HepG2 (cell line): ENCODE data around the gene CCDC136. TPM values are rescaled to one million over a fixed set of nuclear protein-coding genes. Genes with fewer than 3 reads are reported as not detected.

Experiments
- ATAC-seq: fragments of 200-7000 bp; cut with Tn5 transposase; 3 replicates; pipeline ENCODE4 v1.9.1; 2020; ENCODE audit warnings: mild to moderate bottlenecking, moderate library complexity
- BruUV-seq: library from RNA; stranded (reverse); fragments of 400-500 nt; replicated peaks from 2 replicates; lab custom pipeline; 2021; lab: Mats Ljungman, UMichigan
- CTCF ChIA-PET: fragments of 300-600 bp; formaldehyde crosslinking; extraction: SDS; loops from one replicate; lab custom pipeline; 2021; ENCODE audit warnings: low total read pairs, inconsistent platforms, low intra/inter-chr PET ratio; lab: Yijun Ruan, JAX
- POLR2A ChIA-PET: fragments of 350-600 bp; sonication (Branson Sonifier 250); formaldehyde crosslinking; loops from one replicate; lab custom pipeline; 2020; ENCODE audit warnings: antibody characterized with exemption, inconsistent platforms; lab: Yijun Ruan, JAX
- DNase-seq: peaks from one replicate; pipeline ENCODE4 v3.0.0-alpha.2; 2015; ENCODE audit warnings: low spot score
- FAIRE-seq: peaks from 3 replicates; lab custom pipeline; 2011; peaks lifted over from hg19 to GRCh38; lab: Jason Lieb, UNC
- H2AFZ ChIP-seq: one replicate; pipeline ENCODE4 v1.6.1; 2011; ENCODE audit warnings: low read length, inconsistent platforms
- H3K27ac ChIP-seq: fragments of 300-600 bp; 3 replicates; pipeline ENCODE4 v1.8.0; 2011; ENCODE audit warnings: mixed run types, mild to moderate bottlenecking, mixed read lengths, low read length, inconsistent platforms; ENCODE audit not compliant: insufficient read depth; ENCODE audit errors: extremely low read length
- H3K27me3 ChIP-seq, 2 experiments: fragments of 200-600 bp in 1 of 2; 2 replicates in 1 of 2; 3 replicates in 1 of 2; pipeline versions ENCODE4 v1.6.0 to v1.8.0; 2011; ENCODE audit warnings: low read length in 2 of 2, mild to moderate bottlenecking in 2 of 2, moderate library complexity in 2 of 2, inconsistent platforms in 1 of 2; ENCODE audit not compliant: insufficient read depth in 2 of 2, control insufficient read depth in 1 of 2
- H3K36me3 ChIP-seq, 2 experiments: fragments of 200-600 bp in 1 of 2; replicated peaks in 1 of 2; 2 replicates in 1 of 2; 3 replicates in 1 of 2; pipeline versions ENCODE4 v1.5.1 to v1.8.0; 2011; ENCODE audit warnings: low read length in 2 of 2, inconsistent platforms in 1 of 2; ENCODE audit not compliant: insufficient read depth in 2 of 2, control insufficient read depth in 1 of 2
- H3K4me1 ChIP-seq: 2 replicates; pipeline ENCODE4 v1.5.1; 2012; ENCODE audit warnings: low read length, inconsistent platforms; ENCODE audit not compliant: insufficient read depth
- H3K4me2 ChIP-seq: 2 replicates; pipeline ENCODE4 v1.6.0; 2011; ENCODE audit warnings: low read depth, low read length, inconsistent platforms
- H3K4me3 ChIP-seq, 3 experiments: fragments of 200-600 bp in 1 of 3; sonication (generic), shearing (Covaris generic) in 1 of 3; replicated peaks in 1 of 3; 2 replicates each; pipeline ENCODE4 v1.5.1; 2011 to 2016; ENCODE audit warnings: low read length in 3 of 3, inconsistent platforms in 2 of 3, low read depth in 2 of 3, mild to moderate bottlenecking in 2 of 3, control low read depth in 1 of 3, mixed read lengths in 1 of 3; ENCODE audit not compliant: insufficient read depth in 1 of 3
- H3K79me2 ChIP-seq: one replicate; pipeline ENCODE4 v1.6.1; 2011; ENCODE audit warnings: low read length, inconsistent platforms; ENCODE audit not compliant: insufficient read depth
- H3K9ac ChIP-seq: 2 replicates; pipeline ENCODE4 v1.6.0; 2011; ENCODE audit warnings: mild to moderate bottlenecking, low read depth, low read length, inconsistent platforms; ENCODE audit not compliant: insufficient read depth
- H3K9me3 ChIP-seq: 2 replicates; pipeline ENCODE4 v1.5.1; 2012; ENCODE audit warnings: mild to moderate bottlenecking, low read length
- H4K20me1 ChIP-seq: 2 replicates; pipeline ENCODE4 v1.6.0; 2011; ENCODE audit warnings: inconsistent platforms, mild to moderate bottlenecking, low read length, moderate library complexity; ENCODE audit not compliant: insufficient read depth
- MED1 ChIP-seq: sonication (generic); formaldehyde crosslinking; IDR thresholded peaks from 2 replicates; pipeline ENCODE4 v1.4.0; 2020; ENCODE audit warnings: missing genetic modification reagents
- POLR2AphosphoS2 ChIP-seq: IDR thresholded peaks from 2 replicates; pipeline ENCODE4 v1.6.1; 2011; ENCODE audit warnings: low read depth, low read length, improper control_type of control experiment
- POLR2AphosphoS5 ChIP-seq: IDR thresholded peaks from 2 replicates; pipeline ENCODE4 v1.6.1; 2012; ENCODE audit warnings: low read depth, low read length
- WGBS: methylation state at CpG from one replicate; pipeline ENCODE4 v1.1.6; 2017; ENCODE audit warnings: low lambda C conversion rate; 5-methylcytosine and 5-hydroxymethylcytosine counted together
- in situ Hi-C: cut with HindIII; loops from 2 replicates; pipeline ENCODE4 v1.10.0; 2017; ENCODE audit warnings: low pct_unique_long_range_greater_than_20kb; ENCODE audit not compliant: extremely low pct_ligation_motif_present
- intact Hi-C: fragments of 100-400 bp; cut with micrococcal nuclease; formaldehyde crosslinking; loops from one replicate; pipeline ENCODE4 v1.10.0; 2022; ENCODE audit not compliant: unreplicated experiment
- polyA plus RNA-seq, 8 experiments: library from polyadenylated mRNA; depleted of rRNA in 3 of 8; stranded (reverse) in 7 of 8; unstranded in 1 of 8; fragments of >200 nt; fragmentation: Illumina TruSeq in 4 of 8; extraction: Trizol in 4 of 8; gene quantifications; 2 replicates each; pipeline versions ENCODE4 v1.2.1 to v1.2.3, GENCODE V29; 2011 to 2016; ENCODE audit warnings: low read depth in 4 of 8, missing spikeins in 1 of 8, mixed read lengths in 1 of 8; ENCODE audit not compliant: insufficient read depth in 1 of 8
- total RNA-seq, 5 experiments: library from RNA; depleted of rRNA; stranded (reverse); fragments of >200 nt; fragmentation: Illumina TruSeq; extraction: Trizol; gene quantifications; 2 replicates each; pipeline ENCODE4 v1.2.3, GENCODE V29; 2016; ENCODE audit warnings: low read depth in 1 of 5
- TF ChIP-seq, protein P1 (sequence below): sonication (generic); formaldehyde crosslinking; IDR thresholded peaks from 2 replicates; pipeline ENCODE4 v1.5.0; 2020; ENCODE audit warnings: mild to moderate bottlenecking, missing genetic modification reagents, borderline replicate concordance
- TF ChIP-seq, protein P2 (sequence below): sonication (generic); formaldehyde crosslinking; IDR thresholded peaks from 2 replicates; pipeline ENCODE4 v1.5.0; 2020; ENCODE audit warnings: missing genetic modification reagents

The CCDC136 gene
- total and polyA plus RNA-seq, 2 of the 13 experiments (the other 11 are each of a cell fraction or from before 2014, with no cell fraction given): 0.04 to 0.38 TPM

DNA sequence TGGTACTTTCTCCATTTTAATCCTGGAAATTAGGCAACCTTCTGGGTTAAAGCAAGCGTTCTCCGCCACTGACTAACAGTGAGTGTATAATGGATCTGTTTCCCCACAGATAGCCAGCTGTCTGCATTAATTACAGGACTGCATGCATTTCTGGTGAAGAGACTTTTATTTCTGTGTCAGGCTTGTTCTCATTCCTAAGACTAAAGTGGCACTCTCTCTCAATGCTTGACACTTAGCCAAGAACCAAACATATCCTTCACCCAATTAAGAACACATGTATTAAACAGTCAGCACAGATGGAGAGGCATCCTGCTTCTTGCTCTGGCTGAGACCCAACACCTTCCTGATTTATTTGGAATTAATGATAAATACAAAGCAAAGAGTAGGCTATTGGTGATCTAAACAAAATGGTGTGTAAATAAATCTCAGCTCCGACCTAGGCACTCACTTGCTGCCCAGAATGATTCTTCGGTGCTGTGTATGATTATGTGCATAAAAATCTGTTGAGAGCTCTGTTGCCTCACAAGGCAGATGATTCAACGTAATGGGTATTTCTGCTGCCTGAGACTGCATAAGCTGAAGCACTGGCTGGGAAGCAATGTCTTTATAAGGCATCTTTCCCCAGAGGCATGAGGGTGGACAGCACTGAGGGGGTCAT lies 35.8 kb upstream of the CCDC136 start:
- no peak for ATAC-seq
- TF ChIP-seq POLR2AphosphoS5: 0 out of 2 replicates have a peak, but pooled peaks have one; percentile 18
- peak; percentile 70 for TF ChIP-seq POLR2AphosphoS2
- TF ChIP-seq, protein P1, sequence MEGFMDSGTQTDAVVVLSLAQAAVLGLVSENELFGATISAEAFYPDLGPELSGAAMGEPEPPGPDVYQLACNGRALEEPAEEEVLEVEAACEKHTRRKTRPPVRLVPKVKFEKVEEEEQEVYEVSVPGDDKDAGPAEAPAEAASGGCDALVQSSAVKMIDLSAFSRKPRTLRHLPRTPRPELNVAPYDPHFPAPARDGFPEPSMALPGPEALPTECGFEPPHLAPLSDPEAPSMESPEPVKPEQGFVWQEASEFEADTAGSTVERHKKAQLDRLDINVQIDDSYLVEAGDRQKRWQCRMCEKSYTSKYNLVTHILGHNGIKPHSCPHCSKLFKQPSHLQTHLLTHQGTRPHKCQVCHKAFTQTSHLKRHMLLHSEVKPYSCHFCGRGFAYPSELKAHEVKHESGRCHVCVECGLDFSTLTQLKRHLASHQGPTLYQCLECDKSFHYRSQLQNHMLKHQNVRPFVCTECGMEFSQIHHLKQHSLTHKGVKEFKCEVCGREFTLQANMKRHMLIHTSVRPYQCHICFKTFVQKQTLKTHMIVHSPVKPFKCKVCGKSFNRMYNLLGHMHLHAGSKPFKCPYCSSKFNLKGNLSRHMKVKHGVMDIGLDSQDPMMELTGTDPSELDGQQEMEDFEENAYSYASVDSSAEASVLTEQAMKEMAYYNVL (CRISPR knock-in tag): no peak
- TF ChIP-seq MED1 (CRISPR knock-in tag): no peak
- TF ChIP-seq, protein P2, sequence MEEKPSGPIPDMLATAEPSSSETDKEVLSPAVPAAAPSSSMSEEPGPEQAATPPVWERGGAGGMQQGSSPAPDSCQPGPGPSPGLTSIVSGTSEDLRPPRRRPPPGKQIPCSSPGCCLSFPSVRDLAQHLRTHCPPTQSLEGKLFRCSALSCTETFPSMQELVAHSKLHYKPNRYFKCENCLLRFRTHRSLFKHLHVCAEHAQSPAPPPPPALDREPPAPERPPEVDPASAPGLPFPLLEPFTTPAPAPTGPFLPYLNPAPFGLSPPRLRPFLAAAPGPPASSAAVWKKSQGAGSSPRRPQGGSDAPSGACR (CRISPR knock-in tag): no peak

More for the DNA sequence above, 35.8 kb upstream of the CCDC136 start:
- Histone ChIP-seq H2AFZ (no peak overlapping the region), H3K4me3 (no peak overlapping the region), H3K4me2 (no peak overlapping the region), H3K36me3 (peaks cover 18 to 94% of the 10 kb centered on the region in 2 experiments), H3K9ac (no peak overlapping the region), H3K79me2 (peaks cover 13% of the 10 kb centered on the region), H3K27ac (no peak overlapping the region), H4K20me1 (peaks cover 21% of the 10 kb centered on the region), H3K4me1 (no peaks in the 10 kb centered on the region), H3K27me3 (no peaks in the 10 kb centered on the region), H3K9me3 (no peaks in the 10 kb centered on the region)
- WGBS: 96% methylated on average over 5 of the region's 5 CpGs
- intact Hi-C loops (no loop called here), in situ Hi-C loops (no loop called here)
- BruUV-seq: no TSS peak
- DNase-seq: no peak
- ChIA-PET POLR2A (interaction anchor here (1.0 kb wide), 1 partner anchor 15 kb away, joined by 3 read pairs; no protein-coding TSS in a partner anchor), CTCF (no interaction called here)
- no peak for FAIRE-seq
